BJ (cell line): ENCODE results near the gene EP400. TPM values are rescaled to one million over a fixed set of nuclear protein-coding genes. Genes with fewer than 3 reads are reported as not detected.
"Not testable (repeated sequence)": the region's sequence is repeated elsewhere in the genome, so short reads cannot be mapped to it uniquely, and the experiment has no call there.

Experiments used
- CTCF ChIA-PET: fragments of 350-600 bp; formaldehyde crosslinking; extraction: SDS; loops from one replicate; lab custom pipeline; 2021; ENCODE audit warnings: antibody characterized with exemption, inconsistent platforms; lab: Yijun Ruan, JAX
- POLR2A ChIA-PET: fragments of 300-600 bp; sonication (Branson Sonifier 250); formaldehyde crosslinking; extraction: SDS; loops from one replicate; lab custom pipeline; 2021; ENCODE audit warnings: antibody characterized with exemption; lab: Charles Lee
- DNase-seq: peaks from one replicate; pipeline ENCODE4 v3.0.0-alpha.2; 2011; ENCODE audit warnings: low read depth
- H3K27me3 ChIP-seq: 2 replicates; pipeline ENCODE4 v1.6.0; 2011; ENCODE audit warnings: low read length; ENCODE audit not compliant: control insufficient read depth, insufficient read depth
- H3K36me3 ChIP-seq: 2 replicates; pipeline ENCODE4 v1.5.1; 2011; ENCODE audit warnings: low read length; ENCODE audit not compliant: control insufficient read depth, insufficient read depth
- H3K4me3 ChIP-seq: 2 replicates; pipeline ENCODE4 v1.5.1; 2011; ENCODE audit warnings: low read depth, mild to moderate bottlenecking, control low read depth, low read length
- polyA plus RNA-seq: library from polyadenylated mRNA; depleted of rRNA; stranded (reverse); fragments of >200 nt; gene quantifications from 2 replicates; pipeline ENCODE4 v1.2.3, GENCODE V29; 2011
- TF ChIP-seq, protein P1 (sequence below): IDR thresholded peaks from 2 replicates; pipeline ENCODE4 v1.5.1; 2011; ENCODE audit warnings: low read depth, mild to moderate bottlenecking, control low read depth, inconsistent platforms, low read length, moderate library complexity; ENCODE audit not compliant: insufficient read depth

EP400 gene
- polyA plus RNA-seq, 1 experiment = 2.5 TPM

DNA sequence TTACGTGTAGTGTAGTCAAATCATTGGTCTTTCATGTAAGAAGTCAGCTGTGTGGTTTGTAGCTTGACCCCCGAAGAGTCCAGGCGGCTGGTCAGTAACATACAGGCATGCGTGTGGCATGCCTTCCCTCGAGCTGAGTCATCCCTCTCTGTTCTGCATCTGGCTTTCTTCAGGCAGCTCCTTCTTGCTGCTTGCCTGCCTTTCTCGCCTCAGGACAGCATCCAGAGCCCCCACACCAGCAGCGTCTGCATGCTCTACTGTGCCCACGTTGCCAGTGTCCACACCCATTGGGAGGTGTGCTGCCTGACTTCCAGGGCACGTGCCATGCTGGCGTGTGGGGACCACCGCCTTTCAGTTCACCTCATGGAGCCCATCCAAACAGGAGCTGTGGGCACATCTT lies 96.8 kb downstream of the EP400 start:
- DNase-seq = peak; percentile 76
- POLR2A ChIA-PET = no interaction called here
- TF ChIP-seq, protein P1, sequence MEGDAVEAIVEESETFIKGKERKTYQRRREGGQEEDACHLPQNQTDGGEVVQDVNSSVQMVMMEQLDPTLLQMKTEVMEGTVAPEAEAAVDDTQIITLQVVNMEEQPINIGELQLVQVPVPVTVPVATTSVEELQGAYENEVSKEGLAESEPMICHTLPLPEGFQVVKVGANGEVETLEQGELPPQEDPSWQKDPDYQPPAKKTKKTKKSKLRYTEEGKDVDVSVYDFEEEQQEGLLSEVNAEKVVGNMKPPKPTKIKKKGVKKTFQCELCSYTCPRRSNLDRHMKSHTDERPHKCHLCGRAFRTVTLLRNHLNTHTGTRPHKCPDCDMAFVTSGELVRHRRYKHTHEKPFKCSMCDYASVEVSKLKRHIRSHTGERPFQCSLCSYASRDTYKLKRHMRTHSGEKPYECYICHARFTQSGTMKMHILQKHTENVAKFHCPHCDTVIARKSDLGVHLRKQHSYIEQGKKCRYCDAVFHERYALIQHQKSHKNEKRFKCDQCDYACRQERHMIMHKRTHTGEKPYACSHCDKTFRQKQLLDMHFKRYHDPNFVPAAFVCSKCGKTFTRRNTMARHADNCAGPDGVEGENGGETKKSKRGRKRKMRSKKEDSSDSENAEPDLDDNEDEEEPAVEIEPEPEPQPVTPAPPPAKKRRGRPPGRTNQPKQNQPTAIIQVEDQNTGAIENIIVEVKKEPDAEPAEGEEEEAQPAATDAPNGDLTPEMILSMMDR = no peak
- CTCF ChIA-PET = interaction anchor here (0.7 kb wide), 1 partner anchor 27 kb away, joined by 4 read pairs; no protein-coding TSS in a partner anchor
- H3K4me3 ChIP-seq = no peak overlapping the region
- H3K27me3 ChIP-seq = no peaks in the 10 kb centered on the region
- peaks cover 36% of the 10 kb centered on the region for H3K36me3 ChIP-seq

DNA sequence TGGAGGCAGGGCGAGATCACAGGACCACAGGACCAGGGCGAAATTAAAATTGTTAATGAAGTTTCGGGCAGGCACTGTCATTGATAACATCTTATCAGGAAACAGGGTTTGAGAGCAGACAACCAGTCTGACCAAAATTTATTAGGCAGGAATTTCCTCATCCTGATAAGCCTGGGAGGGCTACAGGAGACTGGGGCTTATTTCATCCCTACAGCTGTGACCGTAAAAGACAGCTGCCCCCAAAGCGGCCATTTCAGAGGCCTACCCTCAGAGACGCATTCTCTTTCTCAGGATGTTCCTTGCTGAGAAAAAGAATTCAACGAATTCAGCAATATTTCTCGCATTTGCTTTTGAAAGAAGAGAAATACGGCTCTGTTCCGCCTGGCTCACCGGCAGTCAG lies 97.9 kb downstream of the EP400 start:
- POLR2A ChIA-PET, DNase-seq, H3K27me3 ChIP-seq, H3K4me3 ChIP-seq: not testable (repeated sequence)
- H3K36me3 ChIP-seq = peaks cover 37% of the 10 kb centered on the region
- CTCF ChIA-PET = interaction anchor here (0.6 kb wide), 1 partner anchor 86 kb away, joined by 3 read pairs; no protein-coding TSS in a partner anchor

DNA sequence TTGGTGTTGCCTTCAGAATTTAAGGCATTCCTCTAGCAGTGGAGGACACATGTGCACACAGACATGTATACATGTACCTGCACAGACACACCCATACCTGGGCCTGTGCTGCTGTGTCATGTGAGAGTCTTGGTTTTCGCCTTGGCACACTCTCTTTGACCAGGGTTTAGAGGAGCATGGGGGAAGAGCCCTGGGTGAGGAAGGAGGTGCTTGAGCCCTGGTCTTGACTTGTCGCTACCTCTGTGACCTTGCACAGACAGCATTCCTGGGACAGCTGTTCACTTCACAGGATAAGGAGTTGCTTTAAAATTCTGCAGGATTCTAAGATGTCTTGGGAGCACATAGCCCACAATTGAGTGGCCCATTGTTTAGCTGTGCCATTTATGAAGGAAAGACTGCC lies 99.7 kb downstream of the EP400 start:
- POLR2A ChIA-PET = no interaction called here
- H3K36me3 ChIP-seq = peaks cover 41% of the 10 kb centered on the region
- CTCF ChIA-PET = no interaction called here

DNA sequence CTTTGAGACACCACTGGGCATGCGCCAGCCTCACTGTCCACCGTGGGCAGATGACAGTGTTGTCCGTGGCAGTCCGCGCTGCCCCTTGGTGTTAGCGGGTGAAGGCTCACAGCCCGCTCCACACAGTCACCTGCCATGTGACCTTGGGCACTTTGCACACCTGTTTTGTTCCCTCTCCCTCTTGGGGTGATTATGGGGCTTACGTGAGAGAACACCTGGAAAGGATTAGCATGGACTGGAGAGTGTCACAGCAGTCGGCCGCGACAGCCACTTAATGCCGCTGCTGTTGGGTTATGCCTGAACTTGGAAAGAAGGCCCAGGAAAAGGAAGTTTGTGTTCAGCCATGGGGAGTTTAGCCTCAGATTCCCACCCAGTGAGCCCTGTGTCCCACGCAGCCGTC lies 100.1 kb downstream of the EP400 start:
- peaks cover 36% of the 10 kb centered on the region for H3K36me3 ChIP-seq
- POLR2A ChIA-PET = no interaction called here
- CTCF ChIA-PET = no interaction called here

More for the DNA sequence above, 99.7 kb downstream of the EP400 start:
- H3K4me3 ChIP-seq = no peak overlapping the region
- TF ChIP-seq, protein P1 = no peak
- no peak for DNase-seq
- H3K27me3 ChIP-seq = no peaks in the 10 kb centered on the region

DNA sequence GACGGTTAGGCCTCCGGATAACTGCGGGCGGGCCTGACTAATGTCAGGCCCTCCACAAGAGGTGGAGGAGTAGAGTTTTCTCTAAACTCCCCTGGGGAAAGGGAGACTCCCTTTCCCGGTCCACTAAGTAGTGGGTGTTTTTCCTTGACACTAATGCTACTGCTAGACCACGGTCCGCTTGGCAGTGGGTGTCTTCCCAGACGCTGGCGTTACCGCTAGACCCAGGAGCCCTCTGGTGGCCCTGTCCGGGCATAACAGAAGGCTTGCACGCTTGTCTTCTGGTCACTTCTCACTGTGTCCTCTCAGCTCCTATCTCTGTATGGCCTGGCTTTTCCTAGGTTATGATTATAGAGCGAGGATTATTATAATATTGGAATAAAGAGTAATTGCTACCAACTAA lies 102.0 kb downstream of the EP400 start:
- peaks cover 31% of the 10 kb centered on the region for H3K36me3 ChIP-seq
- TF ChIP-seq, protein P1 = peak; percentile 18; the same call in 1 of the 2 replicates
- CTCF ChIA-PET, POLR2A ChIA-PET, H3K4me3 ChIP-seq, H3K27me3 ChIP-seq, DNase-seq: not testable (repeated sequence)

More for the DNA sequence above, 100.1 kb downstream of the EP400 start:
- Histone ChIP-seq H3K4me3 (no peak overlapping the region), H3K27me3 (no peaks in the 10 kb centered on the region)
- DNase-seq = no peak
- TF ChIP-seq, protein P1 = no peak
